ENCODE results near the gene CD2AP.

GRCh38 chr6:47672816-47673215, 195.2 kb downstream of the CD2AP start:
- no peak for TF ChIP-seq CTCF (IDR thresholded peaks at IDR 0.05)
- no peak for TF ChIP-seq POLR2AphosphoS5 (IDR thresholded peaks at IDR 0.05; ENCODE audit: low read depth, low read length)
- TF ChIP-seq, protein P1, sequence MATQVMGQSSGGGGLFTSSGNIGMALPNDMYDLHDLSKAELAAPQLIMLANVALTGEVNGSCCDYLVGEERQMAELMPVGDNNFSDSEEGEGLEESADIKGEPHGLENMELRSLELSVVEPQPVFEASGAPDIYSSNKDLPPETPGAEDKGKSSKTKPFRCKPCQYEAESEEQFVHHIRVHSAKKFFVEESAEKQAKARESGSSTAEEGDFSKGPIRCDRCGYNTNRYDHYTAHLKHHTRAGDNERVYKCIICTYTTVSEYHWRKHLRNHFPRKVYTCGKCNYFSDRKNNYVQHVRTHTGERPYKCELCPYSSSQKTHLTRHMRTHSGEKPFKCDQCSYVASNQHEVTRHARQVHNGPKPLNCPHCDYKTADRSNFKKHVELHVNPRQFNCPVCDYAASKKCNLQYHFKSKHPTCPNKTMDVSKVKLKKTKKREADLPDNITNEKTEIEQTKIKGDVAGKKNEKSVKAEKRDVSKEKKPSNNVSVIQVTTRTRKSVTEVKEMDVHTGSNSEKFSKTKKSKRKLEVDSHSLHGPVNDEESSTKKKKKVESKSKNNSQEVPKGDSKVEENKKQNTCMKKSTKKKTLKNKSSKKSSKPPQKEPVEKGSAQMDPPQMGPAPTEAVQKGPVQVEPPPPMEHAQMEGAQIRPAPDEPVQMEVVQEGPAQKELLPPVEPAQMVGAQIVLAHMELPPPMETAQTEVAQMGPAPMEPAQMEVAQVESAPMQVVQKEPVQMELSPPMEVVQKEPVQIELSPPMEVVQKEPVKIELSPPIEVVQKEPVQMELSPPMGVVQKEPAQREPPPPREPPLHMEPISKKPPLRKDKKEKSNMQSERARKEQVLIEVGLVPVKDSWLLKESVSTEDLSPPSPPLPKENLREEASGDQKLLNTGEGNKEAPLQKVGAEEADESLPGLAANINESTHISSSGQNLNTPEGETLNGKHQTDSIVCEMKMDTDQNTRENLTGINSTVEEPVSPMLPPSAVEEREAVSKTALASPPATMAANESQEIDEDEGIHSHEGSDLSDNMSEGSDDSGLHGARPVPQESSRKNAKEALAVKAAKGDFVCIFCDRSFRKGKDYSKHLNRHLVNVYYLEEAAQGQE (IDR thresholded peaks at IDR 0.05; ENCODE audit: insufficient read depth in 1 of 2, low read depth in 2 of 2, low read length in 1 of 2): no peak
- no peak for TF ChIP-seq SIN3A (IDR thresholded peaks at IDR 0.05; ENCODE audit: borderline replicate concordance, insufficient read depth, low read depth, low read length)

All from Panc1 (cell line).